ENCODE measurements around the gene CBR3.

Gene CBR3

DNA sequence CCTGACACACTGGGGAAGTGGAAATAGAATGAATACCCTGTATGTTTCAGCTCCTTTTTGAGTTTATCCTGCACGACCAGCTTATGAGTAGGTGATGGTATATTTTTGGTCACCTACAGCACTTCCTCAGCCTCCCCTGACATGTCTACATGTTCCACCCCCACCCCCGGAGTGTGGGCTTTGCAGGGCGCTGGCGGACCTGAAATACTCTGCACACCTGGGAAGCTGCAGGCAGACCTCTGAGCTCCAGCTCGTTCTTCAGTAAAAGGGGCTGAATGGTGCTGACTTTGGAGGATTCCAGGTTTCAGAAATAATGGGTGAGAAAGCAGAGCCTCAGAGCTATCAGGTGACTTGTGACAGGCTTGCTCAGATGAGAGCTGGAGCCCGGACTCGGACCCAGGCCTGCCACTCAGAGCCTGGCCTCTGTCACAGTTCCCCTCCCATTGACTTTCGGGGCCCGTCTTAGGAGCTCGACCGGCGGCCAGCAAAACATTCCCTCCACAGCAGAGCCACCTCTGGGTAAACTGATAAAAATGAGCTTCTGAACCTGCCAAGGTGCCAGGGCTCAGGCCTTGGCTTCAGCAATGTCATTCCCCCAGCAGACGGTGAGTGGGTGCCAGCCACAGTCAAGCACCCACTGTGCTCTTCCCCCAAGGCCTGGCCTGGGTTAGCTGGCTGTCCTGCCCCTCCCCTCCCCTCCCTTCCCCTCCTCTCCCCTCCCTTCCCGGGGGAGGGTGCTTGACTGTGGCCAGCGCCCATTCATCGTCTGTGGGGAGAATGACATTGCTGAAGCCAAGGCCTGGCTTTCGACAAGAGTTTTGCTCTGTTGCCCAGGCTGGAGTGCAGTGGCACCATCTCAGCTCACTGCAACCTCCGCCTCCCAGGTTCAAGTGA lies 51.9 kb downstream of the CBR3 start:
- DNase-seq: peak; percentile 32

DNA sequence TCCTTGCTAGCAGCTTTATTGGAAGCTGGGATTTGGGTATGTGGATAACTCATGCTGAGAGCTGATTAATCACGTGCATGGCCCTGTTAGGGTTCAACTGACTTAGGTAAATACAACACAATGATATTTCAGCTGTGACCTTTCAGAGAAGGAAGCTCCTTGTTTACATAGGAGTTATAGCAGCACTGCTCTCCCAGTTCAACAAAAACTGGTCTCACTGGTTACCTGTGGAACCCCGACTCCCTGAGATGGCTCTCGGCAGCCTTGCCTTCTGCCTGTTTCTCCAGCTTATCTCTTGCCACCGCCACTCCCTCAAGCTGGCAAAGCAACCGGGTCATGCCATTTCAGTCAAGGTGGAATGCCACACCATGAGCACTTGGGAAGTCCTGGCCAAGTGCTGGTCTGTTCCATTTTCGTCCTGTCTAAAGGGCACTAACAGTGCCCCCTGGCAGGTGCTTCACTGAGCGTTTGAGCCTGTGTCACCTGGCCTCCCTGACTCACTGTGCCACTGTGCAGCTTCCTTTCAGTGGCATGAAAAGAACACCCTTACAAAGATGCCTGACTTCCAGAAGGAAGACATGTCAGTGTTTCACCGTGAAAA lies 53.3 kb downstream of the CBR3 start:
- peak; percentile 92 for DNase-seq

GRCh38 chr21:36188937-36189336 lies 54.1 kb downstream of the CBR3 start:
- no peak for DNase-seq

GRCh38 chr21:36190736-36191135 lies 55.9 kb downstream of the CBR3 start:
- DNase-seq: no peak

DNA sequence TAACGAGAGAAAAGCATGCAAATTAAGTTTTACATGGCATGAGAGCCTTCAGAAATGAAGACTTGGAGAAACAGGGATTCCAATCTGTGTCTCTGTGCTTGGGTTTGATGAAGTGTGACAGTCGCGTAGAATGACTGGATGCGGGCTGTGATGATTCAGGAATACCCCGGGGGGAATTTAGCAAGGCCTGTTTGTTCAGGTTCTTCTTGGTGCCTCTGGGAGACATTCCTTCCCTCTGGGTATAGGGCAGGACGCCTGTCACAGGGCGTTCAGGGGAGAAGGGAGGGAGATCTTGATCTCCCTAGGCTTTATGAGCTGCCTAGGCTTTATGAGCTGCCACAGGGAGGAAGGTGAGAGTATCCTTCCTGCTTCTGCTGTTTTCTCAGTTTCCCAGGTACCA lies 58.3 kb downstream of the CBR3 start:
- DNase-seq: no peak

GRCh38 chr21:36194024-36194423 lies 59.1 kb downstream of the CBR3 start:
- peak; percentile 86 for DNase-seq

- DNase-seq: no peak
Observed at GRCh38 chr21:36195613-36196012, 60.7 kb downstream of the CBR3 start.

All from NCI-H510A treated with DMSO at 0.1 percent for 48 hours (cell line).